Mammary epithelial cell (primary cell): ENCODE data around the gene INO80D.

Experiments
- EZH2 ChIP-seq: IDR thresholded peaks from 2 replicates; pipeline ENCODE4 v1.6.1; 2012; ENCODE audit warnings: low read length, inconsistent platforms, borderline replicate concordance
- TF ChIP-seq, protein P1 (sequence below), 2 donors: IDR thresholded peaks in 1 of 2; conservative IDR thresholded peaks in 1 of 2; 2 replicates each; pipeline ENCODE4 v1.5.1; 2011 to 2012; ENCODE audit warnings: inconsistent platforms in 2 of 2, low read length in 2 of 2, mild to moderate bottlenecking in 2 of 2, control low read depth in 1 of 2, low read depth in 1 of 2; ENCODE audit not compliant: insufficient read depth in 1 of 2; ENCODE audit errors: extremely low read depth in 1 of 2

DNA sequence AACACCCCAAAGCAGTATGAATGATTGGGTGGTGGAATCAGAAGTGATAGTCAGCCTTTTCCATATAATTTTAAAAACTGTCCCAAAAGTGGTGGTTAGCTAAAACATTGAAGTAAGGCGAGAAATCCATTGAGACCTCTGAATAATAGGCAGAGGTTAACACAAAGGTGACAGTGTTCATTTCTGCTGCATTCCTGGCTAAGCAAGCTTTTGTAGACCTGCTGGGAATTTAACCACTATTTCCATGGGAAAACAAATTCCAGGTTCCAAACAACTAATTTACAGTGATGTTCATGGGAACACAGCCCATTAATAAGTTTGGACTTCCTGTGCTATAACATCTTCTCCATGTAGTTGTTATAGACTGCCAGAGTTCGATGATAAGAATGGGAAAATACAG lies 6.3 kb upstream of the INO80D start:
- TF ChIP-seq, protein P1, sequence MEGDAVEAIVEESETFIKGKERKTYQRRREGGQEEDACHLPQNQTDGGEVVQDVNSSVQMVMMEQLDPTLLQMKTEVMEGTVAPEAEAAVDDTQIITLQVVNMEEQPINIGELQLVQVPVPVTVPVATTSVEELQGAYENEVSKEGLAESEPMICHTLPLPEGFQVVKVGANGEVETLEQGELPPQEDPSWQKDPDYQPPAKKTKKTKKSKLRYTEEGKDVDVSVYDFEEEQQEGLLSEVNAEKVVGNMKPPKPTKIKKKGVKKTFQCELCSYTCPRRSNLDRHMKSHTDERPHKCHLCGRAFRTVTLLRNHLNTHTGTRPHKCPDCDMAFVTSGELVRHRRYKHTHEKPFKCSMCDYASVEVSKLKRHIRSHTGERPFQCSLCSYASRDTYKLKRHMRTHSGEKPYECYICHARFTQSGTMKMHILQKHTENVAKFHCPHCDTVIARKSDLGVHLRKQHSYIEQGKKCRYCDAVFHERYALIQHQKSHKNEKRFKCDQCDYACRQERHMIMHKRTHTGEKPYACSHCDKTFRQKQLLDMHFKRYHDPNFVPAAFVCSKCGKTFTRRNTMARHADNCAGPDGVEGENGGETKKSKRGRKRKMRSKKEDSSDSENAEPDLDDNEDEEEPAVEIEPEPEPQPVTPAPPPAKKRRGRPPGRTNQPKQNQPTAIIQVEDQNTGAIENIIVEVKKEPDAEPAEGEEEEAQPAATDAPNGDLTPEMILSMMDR (conservative IDR thresholded peaks at IDR 0.05 in 1 of 2, IDR thresholded peaks at IDR 0.05 in 1 of 2; ENCODE audit: extremely low read depth in 1 of 2, insufficient read depth in 1 of 2, low read depth in 1 of 2, low read length in 2 of 2), result no peak
- TF ChIP-seq EZH2, result no peak
